Thoracic aorta (tissue), 2 donors: Measurements from ENCODE around the gene CDX1. TPM values are rescaled to one million over a fixed set of nuclear protein-coding genes. Genes with fewer than 3 reads are reported as not detected.

Experiments
- ATAC-seq: fragments of 150-250 bp; one replicate; pipeline ENCODE4 v1.8.0; 2017; ENCODE audit warnings: low read depth; ENCODE audit not compliant: insufficient number of reproducible peaks, low FRiP score
- DNase-seq: peaks from one replicate; pipeline ENCODE4 v3.0.0-alpha.2; 2020; ENCODE audit warnings: low spot score
- H3K27ac ChIP-seq, 2 donors: fragments of 200-600 bp; sonication (generic); 1 replicate in 1 of 2; 2 replicates in 1 of 2; pipeline ENCODE4 v1.5.1; 2016; ENCODE audit warnings: mild to moderate bottlenecking in 2 of 2, moderate library complexity in 2 of 2
- H3K27me3 ChIP-seq: fragments of 200-600 bp; sonication (generic); replicated peaks from 2 replicates; pipeline ENCODE4 v1.6.0; 2016; ENCODE audit warnings: mild to moderate bottlenecking; ENCODE audit not compliant: insufficient read depth
- H3K36me3 ChIP-seq: fragments of 200-600 bp; sonication (generic); one replicate; pipeline ENCODE4 v1.5.1; 2016
- H3K4me1 ChIP-seq, 2 donors: fragments of 200-600 bp; sonication (generic); 1 replicate in 1 of 2; 2 replicates in 1 of 2; pipeline versions ENCODE4 v1.5.1 to v1.6.0; 2016; ENCODE audit warnings: low read depth in 2 of 2, mild to moderate bottlenecking in 1 of 2; ENCODE audit not compliant: control insufficient read depth in 1 of 2
- H3K4me3 ChIP-seq: fragments of 200-600 bp; sonication (generic); 2 replicates; pipeline ENCODE4 v1.5.1; 2016; ENCODE audit warnings: mild to moderate bottlenecking
- H3K9me3 ChIP-seq: fragments of 200-600 bp; sonication (generic); 2 replicates; pipeline ENCODE4 v1.5.1; 2016
- total RNA-seq, 2 donors: library from RNA; depleted of rRNA; stranded (reverse); fragments of >200 nt; gene quantifications; one replicate each; pipeline versions ENCODE4 v1.1.0 to v1.2.3, GENCODE V29; 2016
- TF ChIP-seq, protein P1 (sequence below): fragments of 200-600 bp; sonication (generic); IDR thresholded peaks from one replicate; pipeline ENCODE4 v1.5.1; 2019; ENCODE audit warnings: antibody characterized with exemption

The CDX1 gene
- total RNA-seq, 2 donors from 2014 or later, result not detected

DNA sequence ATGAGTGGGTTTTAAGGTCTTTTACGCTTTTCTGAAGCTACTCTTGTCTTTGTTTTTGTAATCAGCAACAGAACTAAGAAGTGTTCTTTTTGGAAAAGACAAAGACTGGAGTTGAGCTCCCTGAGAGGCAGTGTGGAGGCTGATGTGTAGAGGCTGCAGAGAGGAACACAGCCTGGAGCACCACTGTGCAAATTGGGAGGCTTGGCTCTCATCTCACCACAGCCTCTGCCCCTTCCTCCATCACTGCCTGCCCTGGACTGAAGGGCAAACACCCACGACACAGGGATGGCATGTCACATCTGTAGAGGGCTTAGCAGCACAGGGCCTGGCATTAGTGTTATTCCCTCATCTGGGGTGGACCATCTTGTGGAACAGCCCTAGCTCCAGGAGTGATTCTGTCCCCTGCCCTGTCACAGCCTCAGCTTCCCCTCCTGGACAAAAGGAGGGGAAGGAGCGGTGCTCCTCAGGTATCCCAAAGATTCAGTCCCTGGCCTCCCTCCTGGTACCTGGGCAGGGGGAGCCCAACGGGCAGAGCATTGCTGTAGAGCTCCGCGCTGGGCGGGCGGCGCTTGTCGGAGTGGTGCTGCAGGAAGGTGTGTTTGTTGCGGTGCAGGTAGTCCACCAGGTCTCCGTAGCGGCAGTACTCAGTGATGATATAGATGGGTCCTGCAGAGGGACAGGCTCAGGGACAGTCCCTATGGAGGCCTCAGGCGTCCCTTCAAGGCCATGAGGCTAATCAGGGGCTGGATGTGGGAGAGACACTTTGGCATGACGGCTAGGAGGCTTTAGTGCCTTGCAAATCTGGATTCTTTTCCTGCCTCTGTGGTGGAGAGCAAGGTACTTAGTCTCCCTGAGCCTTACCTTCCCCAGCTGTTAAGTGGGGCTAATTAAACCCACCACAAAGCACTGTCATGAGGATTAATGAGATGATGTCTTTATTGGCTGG is 43.8 kb upstream of the CDX1 start:
- DNase-seq, result no peak
- Histone ChIP-seq H3K27me3 (no peaks in the 10 kb centered on the region), H3K27ac (no peak overlapping the region), H3K9me3 (no peaks in the 10 kb centered on the region), H3K36me3 (peaks cover 94% of the 10 kb centered on the region), H3K4me1 (no peaks in the 10 kb centered on the region), H3K4me3 (no peak overlapping the region)
- ATAC-seq, result no peak
- TF ChIP-seq, protein P1, sequence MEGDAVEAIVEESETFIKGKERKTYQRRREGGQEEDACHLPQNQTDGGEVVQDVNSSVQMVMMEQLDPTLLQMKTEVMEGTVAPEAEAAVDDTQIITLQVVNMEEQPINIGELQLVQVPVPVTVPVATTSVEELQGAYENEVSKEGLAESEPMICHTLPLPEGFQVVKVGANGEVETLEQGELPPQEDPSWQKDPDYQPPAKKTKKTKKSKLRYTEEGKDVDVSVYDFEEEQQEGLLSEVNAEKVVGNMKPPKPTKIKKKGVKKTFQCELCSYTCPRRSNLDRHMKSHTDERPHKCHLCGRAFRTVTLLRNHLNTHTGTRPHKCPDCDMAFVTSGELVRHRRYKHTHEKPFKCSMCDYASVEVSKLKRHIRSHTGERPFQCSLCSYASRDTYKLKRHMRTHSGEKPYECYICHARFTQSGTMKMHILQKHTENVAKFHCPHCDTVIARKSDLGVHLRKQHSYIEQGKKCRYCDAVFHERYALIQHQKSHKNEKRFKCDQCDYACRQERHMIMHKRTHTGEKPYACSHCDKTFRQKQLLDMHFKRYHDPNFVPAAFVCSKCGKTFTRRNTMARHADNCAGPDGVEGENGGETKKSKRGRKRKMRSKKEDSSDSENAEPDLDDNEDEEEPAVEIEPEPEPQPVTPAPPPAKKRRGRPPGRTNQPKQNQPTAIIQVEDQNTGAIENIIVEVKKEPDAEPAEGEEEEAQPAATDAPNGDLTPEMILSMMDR, result no peak

DNA sequence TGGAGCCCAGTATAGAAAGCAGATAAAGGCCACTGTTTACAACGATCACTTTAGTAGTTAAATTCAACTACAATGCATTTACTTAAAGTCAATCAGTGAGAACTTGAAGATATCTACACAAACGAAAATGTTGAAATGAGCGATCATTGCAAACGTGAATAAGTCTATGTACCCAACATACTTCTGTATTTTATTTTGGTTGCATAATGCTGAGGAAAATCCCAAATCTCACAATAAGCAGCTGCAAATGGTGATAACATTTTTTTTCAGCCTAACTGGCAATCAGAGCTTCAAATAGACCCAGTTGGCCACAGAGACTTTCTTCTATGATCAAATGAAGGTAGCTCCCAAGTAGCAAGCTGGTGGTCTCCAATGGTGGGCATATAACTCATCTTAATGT is 43.0 kb upstream of the CDX1 start:
- Histone ChIP-seq H3K27ac (no peak overlapping the region), H3K4me3 (no peak overlapping the region), H3K9me3 (no peaks in the 10 kb centered on the region), H3K4me1 (no peaks in the 10 kb centered on the region), H3K27me3 (no peaks in the 10 kb centered on the region), H3K36me3 (peaks cover 94% of the 10 kb centered on the region)
- TF ChIP-seq, protein P1, result no peak
- ATAC-seq (no peak), DNase-seq (no peak)

DNA sequence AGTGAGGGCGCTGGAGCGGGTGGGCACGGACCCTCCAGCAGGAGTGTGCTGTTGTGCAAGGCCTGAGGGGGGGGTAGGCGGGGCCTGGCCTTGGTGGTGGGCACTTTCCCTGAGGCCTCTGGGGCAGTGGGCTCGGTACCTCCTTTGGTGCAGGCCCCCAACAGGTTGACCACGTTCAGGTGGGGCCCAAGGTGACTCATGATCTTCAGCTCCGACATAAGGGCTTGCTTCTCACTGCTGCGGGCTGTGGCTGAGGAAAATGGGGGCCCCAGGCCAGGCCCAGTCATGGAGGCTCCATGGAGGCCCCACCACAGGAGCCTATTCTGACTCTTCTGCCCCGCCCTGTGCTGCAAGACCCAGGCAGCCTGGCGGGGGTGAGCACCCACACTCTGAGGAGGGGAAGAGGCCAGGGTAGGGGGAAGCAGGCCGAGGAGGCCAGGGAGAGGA is 42.4 kb upstream of the CDX1 start:
- H3K4me1 ChIP-seq, result no peaks in the 10 kb centered on the region
- ATAC-seq (no peak), DNase-seq (no peak)
- no peak overlapping the region for H3K27ac ChIP-seq
- no peaks in the 10 kb centered on the region for H3K9me3 ChIP-seq
- peaks cover 94% of the 10 kb centered on the region for H3K36me3 ChIP-seq
- no peak overlapping the region for H3K4me3 ChIP-seq
- no peaks in the 10 kb centered on the region for H3K27me3 ChIP-seq
- TF ChIP-seq, protein P1, result no peak

DNA sequence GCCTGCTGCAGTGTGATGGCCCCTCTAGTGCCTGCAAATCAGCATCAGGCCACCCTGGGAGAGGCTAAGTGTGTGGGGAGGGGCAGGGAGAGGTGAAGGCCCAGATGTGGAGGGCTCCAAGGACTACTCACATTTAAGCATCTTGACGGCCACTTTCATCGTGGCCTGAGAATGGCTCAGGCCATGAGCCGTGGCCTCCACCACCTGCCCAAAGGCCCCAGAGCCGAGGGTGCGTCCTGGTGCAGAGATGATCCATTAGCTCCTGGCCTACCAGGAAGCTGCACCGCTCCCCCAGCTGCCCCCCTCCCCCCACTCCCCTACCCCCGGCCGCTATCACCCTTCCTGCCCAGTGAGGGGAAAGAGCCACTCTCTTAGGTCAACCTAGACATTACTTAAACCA is 42.0 kb upstream of the CDX1 start:
- Histone ChIP-seq H3K27ac (no peak overlapping the region), H3K27me3 (no peaks in the 10 kb centered on the region), H3K36me3 (peaks cover 94% of the 10 kb centered on the region), H3K9me3 (no peaks in the 10 kb centered on the region), H3K4me1 (peaks cover 0 to 2% of the 10 kb centered on the region in 2 donors), H3K4me3 (no peak overlapping the region)
- DNase-seq (no peak), ATAC-seq (no peak)
- TF ChIP-seq, protein P1, result no peak

DNA sequence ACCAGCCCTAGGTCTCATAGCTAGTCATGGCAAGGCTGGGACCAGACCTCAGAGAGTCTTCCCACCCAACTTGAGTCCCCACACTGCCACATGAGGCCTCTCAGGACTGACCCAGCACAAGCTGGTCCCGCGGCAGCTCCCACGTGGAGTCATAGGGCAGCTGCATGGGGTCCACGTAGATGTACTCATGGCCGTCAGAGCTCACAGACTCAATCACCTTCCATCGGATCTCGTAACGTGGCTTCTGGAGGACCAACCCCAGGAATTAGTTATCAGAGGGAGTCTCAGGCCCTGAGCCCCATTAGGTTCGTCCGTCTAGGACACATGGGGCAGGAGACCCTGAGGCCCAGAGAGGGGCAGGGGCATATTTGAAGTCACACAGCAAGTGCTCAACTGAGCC is 41.2 kb upstream of the CDX1 start:
- Histone ChIP-seq H3K27ac (no peak overlapping the region), H3K4me3 (no peak overlapping the region), H3K4me1 (peaks cover 0 to 9% of the 10 kb centered on the region in 2 donors), H3K9me3 (no peaks in the 10 kb centered on the region), H3K27me3 (no peaks in the 10 kb centered on the region), H3K36me3 (peaks cover 89% of the 10 kb centered on the region)
- ATAC-seq, result no peak
- no peak for DNase-seq
- TF ChIP-seq, protein P1, result no peak
